Nephron progenitor cell (in vitro differentiated cells): ENCODE measurements around the gene EHD1.

Experiments
- DNase-seq: peaks from one replicate; pipeline ENCODE4 v3.0.0; 2021
- H3K27ac Mint-ChIP-seq: 2 replicates; pipeline ENCODE4 v1.8.0; 2021; ENCODE audit warnings: mild to moderate bottlenecking, moderate library complexity, mixed read lengths
- H3K27me3 Mint-ChIP-seq: 2 replicates; pipeline ENCODE4 v1.8.0; 2021; ENCODE audit warnings: mild to moderate bottlenecking, low read depth, mixed read lengths; ENCODE audit not compliant: poor library complexity
- H3K36me3 Mint-ChIP-seq: 2 replicates; pipeline ENCODE4 v1.8.0; 2021; ENCODE audit warnings: low read depth, mixed read lengths
- H3K4me1 Mint-ChIP-seq: 2 replicates; pipeline ENCODE4 v1.8.0; 2021; ENCODE audit warnings: mixed read lengths
- H3K4me3 Mint-ChIP-seq: 2 replicates; pipeline ENCODE4 v1.8.0; 2021; ENCODE audit warnings: mild to moderate bottlenecking, moderate library complexity, mixed read lengths
- H3K9me3 Mint-ChIP-seq: 2 replicates; pipeline ENCODE4 v1.8.0; 2021; ENCODE audit warnings: mild to moderate bottlenecking, moderate library complexity, mixed read lengths
- TF ChIP-seq, protein P1 (sequence below): fragments of 200-600 bp; sonication (generic); IDR thresholded peaks from 2 replicates; pipeline ENCODE4 v1.5.0; 2021; ENCODE audit warnings: antibody characterized with exemption

Gene EHD1

DNA sequence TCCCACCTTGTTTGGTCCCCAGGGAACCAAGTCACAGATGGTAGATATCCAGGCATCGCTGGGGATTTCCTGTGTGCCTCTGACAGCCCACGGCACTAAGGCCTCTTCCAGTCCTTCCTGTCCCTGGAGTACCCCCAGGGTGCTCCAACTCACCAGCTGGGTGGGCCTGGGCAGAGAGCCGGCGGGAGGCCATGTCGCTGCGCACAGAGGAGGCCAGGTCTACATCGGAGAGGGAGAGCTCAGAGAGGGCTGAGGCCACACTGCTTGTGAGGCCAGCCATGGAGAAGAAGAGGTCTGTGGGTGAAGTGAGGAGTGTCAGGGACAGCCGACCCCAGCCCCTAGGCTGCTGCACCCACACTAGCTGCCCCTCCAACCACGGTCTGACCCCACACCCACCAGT is 33.3 kb upstream of the EHD1 start:
- Mint-ChIP-seq H3K4me3 (no peak overlapping the region), H3K27me3 (no peaks in the 10 kb centered on the region), H3K36me3 (peaks cover 15% of the 10 kb centered on the region), H3K4me1 (peaks cover 21% of the 10 kb centered on the region), H3K27ac (no peak overlapping the region), H3K9me3 (no peaks in the 10 kb centered on the region)
- no peak for DNase-seq
- TF ChIP-seq, protein P1, sequence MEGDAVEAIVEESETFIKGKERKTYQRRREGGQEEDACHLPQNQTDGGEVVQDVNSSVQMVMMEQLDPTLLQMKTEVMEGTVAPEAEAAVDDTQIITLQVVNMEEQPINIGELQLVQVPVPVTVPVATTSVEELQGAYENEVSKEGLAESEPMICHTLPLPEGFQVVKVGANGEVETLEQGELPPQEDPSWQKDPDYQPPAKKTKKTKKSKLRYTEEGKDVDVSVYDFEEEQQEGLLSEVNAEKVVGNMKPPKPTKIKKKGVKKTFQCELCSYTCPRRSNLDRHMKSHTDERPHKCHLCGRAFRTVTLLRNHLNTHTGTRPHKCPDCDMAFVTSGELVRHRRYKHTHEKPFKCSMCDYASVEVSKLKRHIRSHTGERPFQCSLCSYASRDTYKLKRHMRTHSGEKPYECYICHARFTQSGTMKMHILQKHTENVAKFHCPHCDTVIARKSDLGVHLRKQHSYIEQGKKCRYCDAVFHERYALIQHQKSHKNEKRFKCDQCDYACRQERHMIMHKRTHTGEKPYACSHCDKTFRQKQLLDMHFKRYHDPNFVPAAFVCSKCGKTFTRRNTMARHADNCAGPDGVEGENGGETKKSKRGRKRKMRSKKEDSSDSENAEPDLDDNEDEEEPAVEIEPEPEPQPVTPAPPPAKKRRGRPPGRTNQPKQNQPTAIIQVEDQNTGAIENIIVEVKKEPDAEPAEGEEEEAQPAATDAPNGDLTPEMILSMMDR, result no peak

DNA sequence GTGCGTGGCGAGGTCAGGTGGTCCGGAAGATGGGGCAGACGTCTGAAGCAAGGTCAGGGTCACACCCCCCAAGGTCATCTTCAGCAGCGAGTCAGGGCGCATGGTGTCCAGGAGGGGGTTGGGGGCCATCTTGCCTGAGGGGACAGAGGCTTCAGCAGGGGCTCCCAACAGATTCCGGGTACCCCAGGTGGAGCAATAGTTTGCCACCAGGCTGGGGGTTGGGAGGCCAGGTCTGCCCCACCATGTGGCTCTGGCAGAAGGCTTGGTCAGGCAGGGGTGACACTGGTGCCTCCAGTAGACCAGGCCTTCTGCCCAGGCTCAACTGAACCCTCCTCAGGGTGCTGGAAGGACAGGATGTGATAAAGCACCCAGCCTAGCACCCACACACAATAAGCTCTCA is 32.7 kb upstream of the EHD1 start:
- Mint-ChIP-seq H3K36me3 (peaks cover 15% of the 10 kb centered on the region), H3K27me3 (no peaks in the 10 kb centered on the region), H3K9me3 (no peaks in the 10 kb centered on the region), H3K4me3 (no peak overlapping the region), H3K27ac (no peak overlapping the region), H3K4me1 (peaks cover 16% of the 10 kb centered on the region)
- TF ChIP-seq, protein P1, result no peak
- DNase-seq, result no peak

DNA sequence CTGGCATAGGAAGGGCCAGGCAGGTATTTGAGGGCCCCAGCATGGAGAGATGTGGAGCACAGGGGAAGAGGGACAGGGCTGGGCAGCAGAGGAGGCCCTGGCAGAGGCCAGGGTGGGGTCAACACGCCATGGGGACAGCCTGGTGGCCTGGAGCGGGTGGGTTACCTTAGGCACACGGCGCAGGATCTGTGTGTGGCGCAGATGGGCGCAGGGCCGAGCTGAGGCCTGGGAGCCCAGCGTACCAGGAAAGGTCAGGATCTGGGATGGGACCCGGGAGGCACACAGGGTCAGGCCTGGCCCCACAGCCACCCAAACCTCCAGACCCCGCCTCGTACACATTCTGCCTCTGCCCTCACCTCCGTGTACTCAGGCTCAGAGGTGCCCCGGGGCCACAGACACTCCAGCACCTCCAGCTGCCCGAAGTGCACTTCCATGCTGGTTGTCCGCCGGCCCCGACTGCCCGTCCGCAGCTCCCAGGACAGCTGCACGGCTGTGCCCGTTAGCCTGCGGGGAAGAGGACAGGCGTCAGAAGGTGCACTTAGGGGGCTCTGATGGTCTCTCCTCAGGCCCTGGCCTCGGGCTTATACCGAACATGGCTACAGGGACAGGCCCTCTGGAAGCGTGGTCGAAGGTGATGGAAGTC is 32.2 kb upstream of the EHD1 start:
- H3K4me1 Mint-ChIP-seq, result peaks cover 10% of the 10 kb centered on the region
- TF ChIP-seq, protein P1, result no peak
- no peaks in the 10 kb centered on the region for H3K27me3 Mint-ChIP-seq
- no peak overlapping the region for H3K27ac Mint-ChIP-seq
- H3K9me3 Mint-ChIP-seq, result no peaks in the 10 kb centered on the region
- peaks cover 15% of the 10 kb centered on the region for H3K36me3 Mint-ChIP-seq
- H3K4me3 Mint-ChIP-seq, result no peak overlapping the region
- DNase-seq, result no peak

DNA sequence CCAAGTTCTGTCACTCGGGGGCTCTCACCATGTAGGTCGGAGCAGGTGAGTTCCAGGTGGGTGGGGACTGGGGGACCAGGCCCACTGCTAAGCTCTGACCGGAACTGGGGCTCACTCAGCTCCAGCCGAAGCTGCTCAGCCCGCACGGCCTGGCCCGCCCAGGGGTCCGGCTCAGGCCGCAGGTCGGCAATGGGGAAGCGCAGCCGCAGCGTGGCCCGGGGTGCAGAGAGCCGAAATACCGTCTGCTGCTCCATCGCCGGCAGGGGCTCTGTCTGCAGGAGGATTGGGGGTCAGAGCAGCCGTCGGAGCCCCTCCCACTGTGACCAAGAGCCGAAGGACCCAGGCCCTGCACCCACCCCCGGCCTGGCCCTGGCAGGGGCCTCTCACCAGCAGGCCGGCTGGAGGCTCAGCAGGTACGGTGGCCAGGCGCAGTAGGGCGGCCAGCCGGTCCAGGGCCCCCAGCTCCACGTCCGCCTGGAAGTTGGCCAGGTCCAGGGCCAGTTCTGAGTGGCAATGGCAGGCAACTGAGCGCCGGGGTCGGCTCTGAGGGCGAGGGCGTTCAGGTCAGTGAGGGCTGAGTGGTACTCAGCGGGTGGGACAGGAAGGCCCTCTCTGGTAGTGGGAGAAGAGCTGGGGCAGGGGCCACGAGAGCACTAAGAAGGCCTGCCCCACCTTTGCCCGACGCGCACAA is 31.4 kb upstream of the EHD1 start:
- no peaks in the 10 kb centered on the region for H3K27me3 Mint-ChIP-seq
- no peak for DNase-seq
- peaks cover 21% of the 10 kb centered on the region for H3K36me3 Mint-ChIP-seq
- H3K4me1 Mint-ChIP-seq, result peaks cover 4% of the 10 kb centered on the region
- TF ChIP-seq, protein P1, result no peak
- H3K4me3 Mint-ChIP-seq, result no peak overlapping the region
- no peak overlapping the region for H3K27ac Mint-ChIP-seq
- H3K9me3 Mint-ChIP-seq, result no peaks in the 10 kb centered on the region

DNA sequence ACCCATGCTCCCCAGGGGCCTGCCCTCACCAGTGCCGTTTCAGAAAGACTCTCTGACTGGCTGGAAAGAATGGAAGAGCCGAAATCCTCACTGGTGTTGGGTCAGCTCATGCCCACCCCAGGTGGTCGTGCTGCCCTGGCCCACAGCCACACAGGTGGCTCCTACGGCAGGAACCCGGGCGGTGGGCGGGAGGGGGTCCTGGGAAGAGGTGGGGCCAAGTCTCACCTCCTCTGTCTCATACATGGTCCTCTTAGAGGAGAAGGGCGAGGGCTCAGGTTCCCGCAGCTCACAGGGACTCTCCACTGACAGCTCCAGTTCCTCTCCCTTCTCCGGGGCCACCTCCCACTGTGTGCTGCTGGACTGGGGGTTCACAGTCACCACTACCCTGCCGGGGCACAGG is 30.3 kb upstream of the EHD1 start:
- no peak overlapping the region for H3K27ac Mint-ChIP-seq
- H3K27me3 Mint-ChIP-seq, result no peaks in the 10 kb centered on the region
- no peak overlapping the region for H3K4me3 Mint-ChIP-seq
- H3K36me3 Mint-ChIP-seq, result peaks cover 25% of the 10 kb centered on the region
- no peaks in the 10 kb centered on the region for H3K9me3 Mint-ChIP-seq
- DNase-seq, result no peak
- TF ChIP-seq, protein P1, result no peak
- H3K4me1 Mint-ChIP-seq, result no peaks in the 10 kb centered on the region

DNA sequence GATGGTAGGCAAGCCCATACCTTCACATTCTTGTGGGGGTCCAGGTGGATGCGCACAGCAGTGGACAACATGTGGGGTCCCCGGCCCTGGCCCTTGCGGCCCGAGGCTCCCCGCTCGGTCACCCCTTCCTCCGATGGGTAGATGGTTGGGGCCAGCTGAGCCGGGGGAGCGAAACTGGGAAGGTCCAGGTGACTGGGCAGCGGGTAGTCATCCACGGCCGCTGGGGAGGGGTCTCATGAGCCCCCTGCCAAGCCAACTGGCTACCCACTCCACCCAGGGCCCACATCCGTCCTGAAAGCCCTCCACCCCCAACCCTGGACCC is 27.9 kb upstream of the EHD1 start:
- H3K4me1 Mint-ChIP-seq, result peaks cover 6% of the 10 kb centered on the region
- H3K4me3 Mint-ChIP-seq, result no peak overlapping the region
- TF ChIP-seq, protein P1, result no peak
- no peaks in the 10 kb centered on the region for H3K9me3 Mint-ChIP-seq
- H3K27me3 Mint-ChIP-seq, result no peaks in the 10 kb centered on the region
- no peak overlapping the region for H3K27ac Mint-ChIP-seq
- H3K36me3 Mint-ChIP-seq, result peaks cover 22% of the 10 kb centered on the region
- DNase-seq, result no peak
